Activated B cell treated with CpG ODN at 0.5 μM for 24 hours (primary cell): ENCODE results near the gene TMPRSS6. TPM values are rescaled to one million over a fixed set of nuclear protein-coding genes. Genes with fewer than 3 reads are reported as not detected.

ENCODE experiments used
- ATAC-seq: fragments of 200-7000 bp; cut with Tn5 transposase; one replicate; pipeline ENCODE4 v1.10.0; 2021; ENCODE audit warnings: low read depth, mild to moderate bottlenecking, moderate library complexity
- CTCF ChIA-PET: fragments of 350-600 bp; sonication (Branson Sonifier 250); formaldehyde crosslinking; loops from one replicate; lab custom pipeline; 2021; ENCODE audit warnings: antibody characterized with exemption; lab: Charles Lee
- POLR2A ChIA-PET: fragments of 350-600 bp; sonication (Branson Sonifier 250); formaldehyde crosslinking; loops from one replicate; lab custom pipeline; 2021; ENCODE audit warnings: antibody characterized with exemption; lab: Charles Lee
- DNase-seq: peaks from one replicate; pipeline ENCODE4 v3.0.0; 2022
- H3K27ac Mint-ChIP-seq: one replicate; pipeline ENCODE4 v1.8.0; 2020; ENCODE audit warnings: mixed read lengths
- H3K27me3 Mint-ChIP-seq: one replicate; pipeline ENCODE4 v1.8.0; 2021; ENCODE audit warnings: mixed read lengths
- H3K36me3 Mint-ChIP-seq: one replicate; pipeline ENCODE4 v1.8.0; 2021; ENCODE audit warnings: low read depth, mixed read lengths
- H3K4me1 Mint-ChIP-seq: one replicate; pipeline ENCODE4 v1.8.0; 2021; ENCODE audit warnings: mixed read lengths
- H3K4me3 Mint-ChIP-seq: one replicate; pipeline ENCODE4 v1.8.0; 2020; ENCODE audit warnings: mild to moderate bottlenecking, mixed read lengths
- H3K9me3 Mint-ChIP-seq: one replicate; pipeline ENCODE4 v1.8.0; 2020; ENCODE audit warnings: mixed read lengths
- CTCF ChIP-seq: fragments of 200-600 bp; IDR thresholded peaks from one replicate; pipeline ENCODE4 v1.8.0; 2022; ENCODE audit warnings: antibody characterized with exemption, mild to moderate bottlenecking
- intact Hi-C: fragments of 100-400 bp; cut with micrococcal nuclease; formaldehyde crosslinking; loops from one replicate; pipeline ENCODE4 v1.15.1; 2024
- total RNA-seq: library from RNA; stranded (reverse); gene quantifications from 2 replicates; pipeline ENCODE4 v1.2.3, GENCODE V29; 2022

Gene TMPRSS6
- 4.6 and 5.4 TPM in 2 replicates for total RNA-seq

GRCh38 chr22:37109242-37109917 lies at the start of gene TMPRSS6:
Gene TMPRSS6 (minus strand): TSS chr22:37109713. CDS start chr22:37103417, 6,296 bp downstream.
- H3K27me3 Mint-ChIP-seq, result peaks cover 3% of the 10 kb centered on the region
- no peaks in the 10 kb centered on the region for H3K9me3 Mint-ChIP-seq
- ATAC-seq (peak; percentile 65), DNase-seq (no peak)
- H3K36me3 Mint-ChIP-seq, result no peaks in the 10 kb centered on the region
- H3K27ac Mint-ChIP-seq, result no peak within 1 kb of the TSS
- CTCF ChIA-PET, result no interaction called here
- intact Hi-C loops, result no loop called here
- POLR2A ChIA-PET, result interaction anchor here (0.6 kb wide), 1 partner anchor 121 kb away, joined by 3 read pairs; no protein-coding TSS in a partner anchor
- H3K4me3 Mint-ChIP-seq, result no peak within 1 kb of the TSS
- TF ChIP-seq CTCF, result no peak
- H3K4me1 Mint-ChIP-seq, result no peaks in the 10 kb centered on the region

- Mint-ChIP-seq H3K4me1 (peaks cover 27% of the 10 kb centered on the region), H3K27me3 (peaks cover 7% of the 10 kb centered on the region), H3K36me3 (no peaks in the 10 kb centered on the region), H3K9me3 (no peaks in the 10 kb centered on the region), H3K27ac (no peak overlapping the region), H3K4me3 (no peak overlapping the region)
- ChIA-PET POLR2A (no interaction called here), CTCF (no interaction called here)
- TF ChIP-seq CTCF, result no peak
- no peak for DNase-seq
- intact Hi-C loops, result no loop called here
- no peak for ATAC-seq
Measured at GRCh38 chr22:37158963-37159290, 49.4 kb upstream of the TMPRSS6 start.

- CTCF ChIA-PET, result interaction anchor here (1.5 kb wide), 1 partner anchor 9 kb away, joined by 3 read pairs; no protein-coding TSS in a partner anchor
- no peak overlapping the region for H3K27ac Mint-ChIP-seq
Measured at GRCh38 chr22:37157516-37158285, 48.2 kb upstream of the TMPRSS6 start.

GRCh38 chr22:37156686-37157435 lies 47.3 kb upstream of the TMPRSS6 start:
- peaks cover 6% of the 10 kb centered on the region for H3K4me1 Mint-ChIP-seq
- H3K9me3 Mint-ChIP-seq, result no peaks in the 10 kb centered on the region
- ChIA-PET POLR2A (no interaction called here), CTCF (interaction anchor here (1.5 kb wide), 1 partner anchor 10 kb away, joined by 3 read pairs; no protein-coding TSS in a partner anchor)
- ATAC-seq (no peak), DNase-seq (no peak)
- H3K4me3 Mint-ChIP-seq, result no peak overlapping the region
- no peaks in the 10 kb centered on the region for H3K36me3 Mint-ChIP-seq
- no peak overlapping the region for H3K27ac Mint-ChIP-seq
- intact Hi-C loops, result no loop called here
- no peak for TF ChIP-seq CTCF
- H3K27me3 Mint-ChIP-seq, result peaks cover 7% of the 10 kb centered on the region

More at GRCh38 chr22:37157516-37158285, 48.2 kb upstream of the TMPRSS6 start:
- H3K4me1 Mint-ChIP-seq, result peaks cover 15% of the 10 kb centered on the region
- no peak for TF ChIP-seq CTCF
- peaks cover 7% of the 10 kb centered on the region for H3K27me3 Mint-ChIP-seq
- no peak overlapping the region for H3K4me3 Mint-ChIP-seq
- no peak for ATAC-seq
- POLR2A ChIA-PET, result no interaction called here
- no peak for DNase-seq
- H3K9me3 Mint-ChIP-seq, result no peaks in the 10 kb centered on the region
- H3K36me3 Mint-ChIP-seq, result no peaks in the 10 kb centered on the region
- intact Hi-C loops, result no loop called here
